C4-2B (cell line): Measurements from ENCODE around the gene RRH.

ENCODE experiments used
- CTCF ChIP-seq: fragments of 450-650 bp; conservative IDR thresholded peaks from 2 replicates; pipeline ENCODE4 v1.5.1; 2017; ENCODE audit warnings: mild to moderate bottlenecking
- ZFX ChIP-seq: fragments of 450-650 bp; IDR thresholded peaks from 2 replicates; pipeline ENCODE4 v1.6.1; 2017

DNA sequence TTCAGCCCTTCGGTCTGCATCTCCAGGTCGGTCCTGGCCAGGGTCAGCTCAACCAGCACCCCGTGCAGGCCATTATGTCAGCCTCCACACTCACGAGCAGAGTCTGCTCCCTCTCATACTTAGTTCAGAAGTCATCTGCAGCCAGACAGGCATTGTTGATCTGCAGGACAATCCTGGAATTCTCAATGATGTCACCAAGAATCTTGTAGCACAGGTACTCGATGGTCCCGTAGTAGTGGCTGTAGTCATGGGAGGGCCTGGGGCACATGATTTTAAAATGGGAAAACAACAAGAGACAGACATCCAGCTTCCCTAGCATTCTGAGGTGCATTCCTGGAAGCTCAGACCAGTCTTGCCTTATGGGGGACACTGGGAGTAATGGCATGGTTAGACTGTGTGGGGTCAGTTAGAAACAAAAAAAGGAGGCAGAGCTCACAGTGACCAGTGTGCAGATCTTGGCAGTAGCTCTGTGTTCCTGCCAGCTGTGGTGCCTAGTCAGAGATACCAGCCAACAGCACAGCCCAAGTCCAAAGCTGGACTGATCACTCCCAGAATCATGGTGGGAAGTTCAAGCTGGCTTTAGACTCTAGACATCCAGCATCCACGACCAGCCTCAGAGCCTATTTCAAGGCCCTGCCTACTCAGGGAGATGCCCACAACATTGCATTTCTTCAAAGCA is 52.0 kb downstream of the RRH start:
- no peak for TF ChIP-seq CTCF
- TF ChIP-seq ZFX = no peak
